BJ (cell line): ENCODE results near the gene CHPF2. TPM values are rescaled to one million over a fixed set of nuclear protein-coding genes. Genes with fewer than 3 reads are reported as not detected.

ENCODE experiments used
- CTCF ChIA-PET: fragments of 350-600 bp; formaldehyde crosslinking; extraction: SDS; loops from one replicate; lab custom pipeline; 2021; ENCODE audit warnings: antibody characterized with exemption, inconsistent platforms; lab: Yijun Ruan, JAX
- POLR2A ChIA-PET: fragments of 300-600 bp; sonication (Branson Sonifier 250); formaldehyde crosslinking; extraction: SDS; loops from one replicate; lab custom pipeline; 2021; ENCODE audit warnings: antibody characterized with exemption; lab: Charles Lee
- DNase-seq: peaks from one replicate; pipeline ENCODE4 v3.0.0-alpha.2; 2011; ENCODE audit warnings: low read depth
- H3K27me3 ChIP-seq: 2 replicates; pipeline ENCODE4 v1.6.0; 2011; ENCODE audit warnings: low read length; ENCODE audit not compliant: control insufficient read depth, insufficient read depth
- H3K36me3 ChIP-seq: 2 replicates; pipeline ENCODE4 v1.5.1; 2011; ENCODE audit warnings: low read length; ENCODE audit not compliant: control insufficient read depth, insufficient read depth
- H3K4me3 ChIP-seq: 2 replicates; pipeline ENCODE4 v1.5.1; 2011; ENCODE audit warnings: low read depth, mild to moderate bottlenecking, control low read depth, low read length
- CTCF ChIP-seq: IDR thresholded peaks from 2 replicates; pipeline ENCODE4 v1.5.1; 2011; ENCODE audit warnings: low read depth, mild to moderate bottlenecking, control low read depth, inconsistent platforms, low read length, moderate library complexity; ENCODE audit not compliant: insufficient read depth
- polyA plus RNA-seq: library from polyadenylated mRNA; depleted of rRNA; stranded (reverse); fragments of >200 nt; gene quantifications from 2 replicates; pipeline ENCODE4 v1.2.3, GENCODE V29; 2011

Gene CHPF2
- polyA plus RNA-seq, 1 experiment = 42.6 TPM

- ChIA-PET CTCF (no interaction called here), POLR2A (no interaction called here)
- no peaks in the 10 kb centered on the region for H3K36me3 ChIP-seq
- no peak overlapping the region for H3K4me3 ChIP-seq
- DNase-seq = no peak
- no peak for TF ChIP-seq CTCF
- H3K27me3 ChIP-seq = peaks cover 13% of the 10 kb centered on the region
These were observed 25.0 kb upstream of the CHPF2 start for GRCh38 chr7:151207315-151207714.

- no peak for TF ChIP-seq CTCF
- POLR2A ChIA-PET = no interaction called here
- CTCF ChIA-PET = no interaction called here
- Histone ChIP-seq H3K4me3 (no peak overlapping the region), H3K27me3 (peaks cover 10% of the 10 kb centered on the region), H3K36me3 (no peaks in the 10 kb centered on the region)
- DNase-seq = no peak
These were observed 24.5 kb upstream of the CHPF2 start for GRCh38 chr7:151207804-151208203.

GRCh38 chr7:151208253-151208862 lies 23.9 kb upstream of the CHPF2 start:
- Histone ChIP-seq H3K36me3 (no peaks in the 10 kb centered on the region), H3K27me3 (peaks cover 7% of the 10 kb centered on the region; the same call in 1 of the 2 replicates), H3K4me3 (no peak overlapping the region)
- CTCF ChIA-PET = no interaction called here
- TF ChIP-seq CTCF = no peak
- no peak for DNase-seq
- POLR2A ChIA-PET = no interaction called here

- no peak overlapping the region for H3K4me3 ChIP-seq
- H3K36me3 ChIP-seq = peaks cover 3% of the 10 kb centered on the region
- no peak for TF ChIP-seq CTCF
- DNase-seq = no peak
- POLR2A ChIA-PET = no interaction called here
- CTCF ChIA-PET = no interaction called here
- H3K27me3 ChIP-seq = peaks cover 5% of the 10 kb centered on the region; the same call in 1 of the 2 replicates
These were observed 22.7 kb upstream of the CHPF2 start for GRCh38 chr7:151209588-151209987.

- no peak for DNase-seq
- CTCF ChIA-PET = interaction anchor here (0.7 kb wide), 1 partner anchor 12 kb away, joined by 3 read pairs; no protein-coding TSS in a partner anchor
- no peak for TF ChIP-seq CTCF
- Histone ChIP-seq H3K4me3 (no peak within 1 kb of the TSS), H3K36me3 (peaks cover 7% of the 10 kb centered on the region), H3K27me3 (peaks cover 2% of the 10 kb centered on the region; the same call in 1 of the 2 replicates)
- POLR2A ChIA-PET = no interaction called here
These were observed 22.0 kb upstream of the CHPF2 start, which contains the start of gene H2BK1 for GRCh38 chr7:151210087-151210854. TSS of gene H2BK1 (minus strand) at chr7:151210488. CDS start at chr7:151210318, 170 bp downstream.
